Endothelial cell of umbilical vein (primary cell): ENCODE measurements around the gene PLB1. TPM values are rescaled to one million over a fixed set of nuclear protein-coding genes. Genes with fewer than 3 reads are reported as not detected.

Source experiments
- BruUV-seq: library from RNA; stranded (reverse); fragments of 400-500 nt; replicated peaks from 2 replicates; lab custom pipeline; 2021; lab: Mats Ljungman, UMichigan
- CTCF ChIA-PET: fragments of 300-600, 350-600 bp; sonication (Branson Sonifier 250); formaldehyde crosslinking; loops from one replicate; lab custom pipeline; 2021; ENCODE audit warnings: antibody characterized with exemption, inconsistent platforms; lab: Charles Lee
- POLR2A ChIA-PET: fragments of 300-600, 350-600 bp; sonication (Branson Sonifier 250); formaldehyde crosslinking; loops from one replicate; lab custom pipeline; 2021; ENCODE audit warnings: antibody characterized with exemption, inconsistent platforms; lab: Charles Lee
- DNase-seq: peaks from one replicate; pipeline ENCODE4 v3.0.0-alpha.2; 2011; ENCODE audit warnings: low read depth, low spot score
- FAIRE-seq: peaks from 2 replicates; lab custom pipeline; 2011; peaks lifted over from hg19 to GRCh38; lab: Jason Lieb, UNC
- H2AFZ ChIP-seq: 2 replicates; pipeline ENCODE4 v1.6.0; 2012; ENCODE audit warnings: low read depth, low read length, control low read depth, inconsistent platforms
- H3K27ac ChIP-seq: 2 replicates; pipeline ENCODE4 v1.5.1; 2011; ENCODE audit warnings: low read depth, mild to moderate bottlenecking, control low read depth, low read length, moderate library complexity; ENCODE audit not compliant: insufficient read depth
- H3K27me3 ChIP-seq, 2 experiments: 2 replicates each; pipeline versions ENCODE4 v1.6.0 to v1.6.1; 2011; ENCODE audit warnings: low read length in 2 of 2, mixed read lengths in 1 of 2; ENCODE audit not compliant: control insufficient read depth in 2 of 2, insufficient read depth in 2 of 2
- H3K36me3 ChIP-seq, 2 experiments: 2 replicates in 1 of 2; 3 replicates in 1 of 2; pipeline ENCODE4 v1.5.1; 2011; ENCODE audit warnings: low read length in 2 of 2, mild to moderate bottlenecking in 1 of 2, moderate library complexity in 1 of 2; ENCODE audit not compliant: control insufficient read depth in 2 of 2, insufficient read depth in 2 of 2; ENCODE audit errors: extremely low read depth in 1 of 2
- H3K4me1 ChIP-seq: 3 replicates; pipeline ENCODE4 v1.5.1; 2011; ENCODE audit warnings: mild to moderate bottlenecking, low read length; ENCODE audit not compliant: control insufficient read depth, insufficient read depth; ENCODE audit errors: extremely low read depth
- H3K4me2 ChIP-seq: 2 replicates; pipeline ENCODE4 v1.6.1; 2011; ENCODE audit warnings: low read length, control low read depth, mixed read lengths; ENCODE audit not compliant: insufficient read depth
- H3K4me3 ChIP-seq, 3 experiments: fragments of 200-600 bp in 1 of 3; sonication (generic), shearing (Covaris generic) in 1 of 3; replicated peaks in 1 of 3; 2 replicates each; pipeline ENCODE4 v1.5.1; 2011 to 2016; ENCODE audit warnings: control low read depth in 3 of 3, low read length in 3 of 3, mild to moderate bottlenecking in 2 of 3, inconsistent platforms in 1 of 3, low read depth in 1 of 3, moderate library complexity in 1 of 3; ENCODE audit not compliant: insufficient read depth in 1 of 3
- H3K79me2 ChIP-seq: 2 replicates; pipeline ENCODE4 v1.6.0; 2012; ENCODE audit warnings: low read length, inconsistent platforms; ENCODE audit not compliant: control insufficient read depth, insufficient read depth
- H3K9ac ChIP-seq: replicated peaks from 2 replicates; pipeline ENCODE3; 2011; ENCODE audit warnings: low read length, control low read depth; ENCODE audit not compliant: insufficient read depth; ENCODE audit errors: extremely low read depth
- H3K9me1 ChIP-seq: replicated peaks from 3 replicates; pipeline ENCODE4 v1.6.0; 2011; ENCODE audit warnings: mild to moderate bottlenecking, low read length; ENCODE audit not compliant: control insufficient read depth, insufficient read depth; ENCODE audit errors: extremely low read depth
- H3K9me3 ChIP-seq: replicated peaks from 2 replicates; pipeline ENCODE4 v1.5.1; 2012; ENCODE audit warnings: low read length, inconsistent platforms; ENCODE audit not compliant: control insufficient read depth, insufficient read depth
- H4K20me1 ChIP-seq: replicated peaks from 2 replicates; pipeline ENCODE3; 2011; ENCODE audit warnings: mild to moderate bottlenecking, low read length; ENCODE audit not compliant: control insufficient read depth, insufficient read depth; ENCODE audit errors: extremely low read depth
- CTCF ChIP-seq, 2 donors: IDR thresholded peaks; 1 replicate in 1 of 2; 2 replicates in 1 of 2; pipeline ENCODE4 v1.5.1; 2011; ENCODE audit warnings: low read length in 2 of 2, mild to moderate bottlenecking in 2 of 2, moderate library complexity in 2 of 2, control low read depth in 1 of 2, inconsistent platforms in 1 of 2, low read depth in 1 of 2; ENCODE audit not compliant: insufficient read depth in 1 of 2; ENCODE audit errors: extremely low read depth in 1 of 2
- EZH2 ChIP-seq: IDR thresholded peaks from 2 replicates; pipeline ENCODE4 v1.6.1; 2012; ENCODE audit warnings: borderline replicate concordance, low read depth, mild to moderate bottlenecking, moderate library complexity, low read length, inconsistent platforms; ENCODE audit not compliant: severe bottlenecking
- FOS ChIP-seq: IDR thresholded peaks from 2 replicates; pipeline ENCODE4 v1.6.1; 2011; ENCODE audit warnings: mild to moderate bottlenecking, low read length, moderate library complexity, borderline replicate concordance; ENCODE audit not compliant: insufficient read depth
- GATA2 ChIP-seq: IDR thresholded peaks from 2 replicates; pipeline ENCODE4 v1.7.0; 2011; ENCODE audit warnings: low read depth, mild to moderate bottlenecking, moderate library complexity, mixed read lengths, low read length; ENCODE audit not compliant: insufficient read length, insufficient read depth
- JUN ChIP-seq: IDR thresholded peaks from 2 replicates; pipeline ENCODE4 v1.6.1; 2011; ENCODE audit warnings: borderline replicate concordance, low read depth; ENCODE audit not compliant: insufficient read length, insufficient read depth
- MAX ChIP-seq: IDR thresholded peaks from 2 replicates; pipeline ENCODE4 v1.6.1; 2011; ENCODE audit not compliant: insufficient read depth, insufficient read length
- MYC ChIP-seq: IDR thresholded peaks from one replicate; pipeline ENCODE4 v1.6.1; 2011; ENCODE audit warnings: mild to moderate bottlenecking, low read depth, low read length
- POLR2A ChIP-seq: IDR thresholded peaks from 2 replicates; pipeline ENCODE4 v1.6.1; 2012; ENCODE audit warnings: low read depth, mild to moderate bottlenecking, control low read depth, low read length
- POLR2AphosphoS5 ChIP-seq: IDR thresholded peaks from 2 replicates; pipeline ENCODE4 v1.6.1; 2012; ENCODE audit warnings: low read depth, mild to moderate bottlenecking, control low read depth, low read length, moderate library complexity; ENCODE audit not compliant: insufficient read depth
- dilution Hi-C: fragments of 300-500 bp; cut with MboI; formaldehyde crosslinking; loops from one replicate; pipeline ENCODE4 v1.15.0; 2019; ENCODE audit warnings: low sequenced_read_pairs; ENCODE audit not compliant: extremely low pct_ligation_motif_present
- intact Hi-C: fragments of 100-400 bp; cut with micrococcal nuclease; formaldehyde crosslinking; loops from one replicate; pipeline ENCODE4 v1.10.0; 2022
- polyA plus RNA-seq, 4 experiments: library from polyadenylated mRNA; depleted of rRNA in 3 of 4; stranded (reverse) in 3 of 4; unstranded in 1 of 4; fragments of >200 nt; gene quantifications; 2 replicates each; pipeline versions ENCODE4 v1.2.1 to v1.2.3, GENCODE V29; 2011 to 2012; ENCODE audit warnings: missing spikeins in 1 of 4
- total RNA-seq: library from RNA; stranded (reverse); gene quantifications from 2 replicates; pipeline ENCODE4 v1.2.3, GENCODE V29; 2021

Gene PLB1
- total and polyA plus RNA-seq, 2 donors (not counting 3 experiments of a cell fraction or from before 2014, with no cell fraction given), result 0.75 to 0.80 TPM

GRCh38 chr2:28469304-28469703 lies 26.6 kb upstream of the PLB1 start:
- intact Hi-C loops, result loop anchor here (1.0 kb wide), 1 partner anchor 26 kb away; no protein-coding TSS in a partner anchor
- ChIA-PET CTCF (interaction anchor here (0.8 to 1.3 kb wide), 4 partner anchors 9 to 765 kb away, joined by 3 to 7 read pairs (median 5); no protein-coding TSS in a partner anchor), POLR2A (no interaction called here)
- Histone ChIP-seq H3K9me3 (no peaks in the 10 kb centered on the region), H3K36me3 (no peaks in the 10 kb centered on the region), H3K27ac (no peak overlapping the region), H4K20me1 (no peaks in the 10 kb centered on the region), H3K4me2 (no peak overlapping the region), H3K9me1 (no peaks in the 10 kb centered on the region), H3K9ac (no peak overlapping the region), H2AFZ (no peak overlapping the region), H3K4me1 (peaks cover 4% of the 10 kb centered on the region), H3K79me2 (no peaks in the 10 kb centered on the region), H3K27me3 (peaks cover 0 to 3% of the 10 kb centered on the region in 2 experiments), H3K4me3 (no peak overlapping the region)
- FAIRE-seq (peak; percentile 44), DNase-seq (no peak)
- dilution Hi-C loops, result no loop called here
- no TSS peak for BruUV-seq
- TF ChIP-seq GATA2, result no peak
- no peak for TF ChIP-seq MAX
- TF ChIP-seq POLR2A, result no peak
- TF ChIP-seq FOS, result no peak
- TF ChIP-seq JUN, result no peak
- no peak for TF ChIP-seq CTCF (IDR thresholded peaks at IDR 0.05; ENCODE audit: extremely low read depth in 1 of 2, insufficient read depth in 1 of 2, low read depth in 1 of 2, low read length in 2 of 2)
- TF ChIP-seq MYC, result no peak
- no peak for TF ChIP-seq EZH2
- no peak for TF ChIP-seq POLR2AphosphoS5
